HEK293 (cell line): Measurements from ENCODE around the gene CRY2.

ENCODE experiments used
- GLI4 ChIP-seq: fragments of 450-650 bp; formaldehyde crosslinking; IDR thresholded peaks from 2 replicates; pipeline ENCODE4 v1.5.1; 2016; ENCODE audit warnings: missing biosample characterization, missing genetic modification characterization
- KLF10 ChIP-seq: fragments of 450-650 bp; IDR thresholded peaks from 2 replicates; pipeline ENCODE4 v1.5.1; 2018; ENCODE audit warnings: missing biosample characterization, mild to moderate bottlenecking, missing genetic modification characterization
- KLF16 ChIP-seq: fragments of 450-650 bp; formaldehyde crosslinking; IDR thresholded peaks from 2 replicates; pipeline ENCODE4 v1.5.1; 2017; ENCODE audit warnings: missing biosample characterization, missing genetic modification characterization
- SCRT2 ChIP-seq: fragments of 450-650 bp; formaldehyde crosslinking; IDR thresholded peaks from 2 replicates; pipeline ENCODE4 v1.5.1; 2016; ENCODE audit warnings: missing biosample characterization, missing genetic modification characterization
- SETDB1 ChIP-seq: IDR thresholded peaks from one replicate; pipeline ENCODE4 v1.6.1; 2017; ENCODE audit warnings: mild to moderate bottlenecking, low read length, moderate library complexity, mixed read lengths; ENCODE audit not compliant: insufficient read length
- SP3 ChIP-seq: fragments of 450-650 bp; formaldehyde crosslinking; IDR thresholded peaks from 2 replicates; pipeline ENCODE4 v1.5.1; 2016; ENCODE audit warnings: missing biosample characterization, missing genetic modification characterization
- WT1 ChIP-seq: fragments of 450-650 bp; formaldehyde crosslinking; IDR thresholded peaks from 2 replicates; pipeline ENCODE4 v1.5.1; 2016; ENCODE audit warnings: missing biosample characterization, missing genetic modification characterization
- YY2 ChIP-seq: fragments of 450-650 bp; formaldehyde crosslinking; IDR thresholded peaks from 2 replicates; pipeline ENCODE4 v1.5.1; 2016; ENCODE audit warnings: missing biosample characterization, missing genetic modification characterization
- ZBTB21 ChIP-seq: fragments of 450-650 bp; formaldehyde crosslinking; IDR thresholded peaks from 2 replicates; pipeline ENCODE4 v1.5.1; 2017; ENCODE audit warnings: missing biosample characterization, missing genetic modification characterization
- ZNF114 ChIP-seq: fragments of 450-650 bp; formaldehyde crosslinking; IDR thresholded peaks from 2 replicates; pipeline ENCODE4 v1.5.0; 2017; ENCODE audit warnings: missing biosample characterization, missing genetic modification characterization
- ZNF121 ChIP-seq: fragments of 450-650 bp; formaldehyde crosslinking; IDR thresholded peaks from 2 replicates; pipeline ENCODE4 v1.5.1; 2016; ENCODE audit warnings: missing biosample characterization, missing genetic modification characterization
- ZNF133 ChIP-seq: fragments of 450-650 bp; formaldehyde crosslinking; IDR thresholded peaks from 2 replicates; pipeline ENCODE4 v1.5.1; 2016; ENCODE audit warnings: missing biosample characterization, missing genetic modification characterization
- ZNF169 ChIP-seq: fragments of 450-650 bp; formaldehyde crosslinking; IDR thresholded peaks from 2 replicates; pipeline ENCODE4 v1.5.1; 2016; ENCODE audit warnings: missing biosample characterization, missing genetic modification characterization
- ZNF2 ChIP-seq: fragments of 450-650 bp; formaldehyde crosslinking; IDR thresholded peaks from 2 replicates; pipeline ENCODE4 v1.5.1; 2016; ENCODE audit warnings: missing biosample characterization, missing genetic modification characterization
- ZNF292 ChIP-seq: fragments of 450-650 bp; formaldehyde crosslinking; IDR thresholded peaks from 2 replicates; pipeline ENCODE4 v1.5.1; 2016; ENCODE audit warnings: low read depth, missing biosample characterization, missing genetic modification characterization, borderline replicate concordance
- ZNF335 ChIP-seq: fragments of 450-650 bp; formaldehyde crosslinking; conservative IDR thresholded peaks from 2 replicates; pipeline ENCODE4 v1.5.1; 2016; ENCODE audit warnings: missing biosample characterization, missing genetic modification characterization
- ZNF350 ChIP-seq: fragments of 450-650 bp; formaldehyde crosslinking; IDR thresholded peaks from 2 replicates; pipeline ENCODE4 v1.5.0; 2017; ENCODE audit warnings: missing biosample characterization, mild to moderate bottlenecking, missing genetic modification characterization
- ZNF529 ChIP-seq: fragments of 450-650 bp; formaldehyde crosslinking; IDR thresholded peaks from 2 replicates; pipeline ENCODE4 v1.5.1; 2017; ENCODE audit warnings: missing genetic modification characterization, missing biosample characterization; ENCODE audit not compliant: insufficient replicate concordance
- ZNF558 ChIP-seq: fragments of 450-650 bp; formaldehyde crosslinking; IDR thresholded peaks from 2 replicates; pipeline ENCODE4 v1.5.1; 2016; ENCODE audit warnings: missing biosample characterization, missing genetic modification characterization
- ZNF610 ChIP-seq: fragments of 450-650 bp; formaldehyde crosslinking; IDR thresholded peaks from 2 replicates; pipeline ENCODE4 v1.5.1; 2016; ENCODE audit warnings: missing biosample characterization, missing genetic modification characterization, borderline replicate concordance
- ZNF629 ChIP-seq: fragments of 450-650 bp; formaldehyde crosslinking; IDR thresholded peaks from 2 replicates; pipeline ENCODE4 v1.5.1; 2017; ENCODE audit warnings: missing biosample characterization, missing genetic modification characterization
- ZNF776 ChIP-seq: fragments of 450-650 bp; formaldehyde crosslinking; IDR thresholded peaks from 2 replicates; pipeline ENCODE4 v1.5.0; 2017; ENCODE audit warnings: missing biosample characterization, missing genetic modification characterization, borderline replicate concordance
- ZNF777 ChIP-seq: fragments of 450-650 bp; formaldehyde crosslinking; IDR thresholded peaks from 2 replicates; pipeline ENCODE4 v1.5.1; 2017; ENCODE audit warnings: missing biosample characterization, missing genetic modification characterization, borderline replicate concordance
- ZNF791 ChIP-seq: fragments of 450-650 bp; formaldehyde crosslinking; IDR thresholded peaks from 2 replicates; pipeline ENCODE4 v1.5.1; 2016; ENCODE audit warnings: missing biosample characterization, missing genetic modification characterization
- ZSCAN23 ChIP-seq: fragments of 450-650 bp; formaldehyde crosslinking; IDR thresholded peaks from 2 replicates; pipeline ENCODE4 v1.5.1; 2016; ENCODE audit warnings: missing biosample characterization, missing genetic modification characterization
- ZXDB ChIP-seq: fragments of 450-650 bp; formaldehyde crosslinking; IDR thresholded peaks from 2 replicates; pipeline ENCODE4 v1.5.1; 2016; ENCODE audit warnings: missing biosample characterization, missing genetic modification characterization
- TF ChIP-seq, protein P1 (sequence below): fragments of 450-650 bp; formaldehyde crosslinking; IDR thresholded peaks from 2 replicates; pipeline ENCODE4 v1.5.1; 2016; ENCODE audit warnings: missing biosample characterization, missing genetic modification characterization
- TF ChIP-seq, protein P2 (sequence below): fragments of 450-650 bp; formaldehyde crosslinking; IDR thresholded peaks from 2 replicates; pipeline ENCODE4 v1.5.1; 2016; ENCODE audit warnings: missing biosample characterization, missing genetic modification characterization
- TF ChIP-seq, protein P3 (sequence below): fragments of 450-650 bp; formaldehyde crosslinking; IDR thresholded peaks from 2 replicates; pipeline ENCODE4 v1.5.1; 2016; ENCODE audit warnings: missing biosample characterization, missing genetic modification characterization
- TF ChIP-seq, protein P4 (sequence below): fragments of 450-650 bp; formaldehyde crosslinking; IDR thresholded peaks from 2 replicates; pipeline ENCODE4 v1.5.1; 2016; ENCODE audit warnings: missing biosample characterization, missing genetic modification characterization
- TF ChIP-seq, protein P5 (sequence below): fragments of 450-650 bp; formaldehyde crosslinking; IDR thresholded peaks from 2 replicates; pipeline ENCODE4 v1.5.1; 2016; ENCODE audit warnings: missing biosample characterization, missing genetic modification characterization
- TF ChIP-seq, protein P6 (sequence below): fragments of 450-650 bp; formaldehyde crosslinking; IDR thresholded peaks from 2 replicates; pipeline ENCODE4 v1.5.1; 2017; ENCODE audit warnings: missing biosample characterization, missing genetic modification characterization
- TF ChIP-seq, protein P7 (sequence below): fragments of 450-650 bp; IDR thresholded peaks from 2 replicates; pipeline ENCODE4 v1.5.1; 2018; ENCODE audit warnings: missing biosample characterization, missing genetic modification characterization

Gene CRY2

DNA sequence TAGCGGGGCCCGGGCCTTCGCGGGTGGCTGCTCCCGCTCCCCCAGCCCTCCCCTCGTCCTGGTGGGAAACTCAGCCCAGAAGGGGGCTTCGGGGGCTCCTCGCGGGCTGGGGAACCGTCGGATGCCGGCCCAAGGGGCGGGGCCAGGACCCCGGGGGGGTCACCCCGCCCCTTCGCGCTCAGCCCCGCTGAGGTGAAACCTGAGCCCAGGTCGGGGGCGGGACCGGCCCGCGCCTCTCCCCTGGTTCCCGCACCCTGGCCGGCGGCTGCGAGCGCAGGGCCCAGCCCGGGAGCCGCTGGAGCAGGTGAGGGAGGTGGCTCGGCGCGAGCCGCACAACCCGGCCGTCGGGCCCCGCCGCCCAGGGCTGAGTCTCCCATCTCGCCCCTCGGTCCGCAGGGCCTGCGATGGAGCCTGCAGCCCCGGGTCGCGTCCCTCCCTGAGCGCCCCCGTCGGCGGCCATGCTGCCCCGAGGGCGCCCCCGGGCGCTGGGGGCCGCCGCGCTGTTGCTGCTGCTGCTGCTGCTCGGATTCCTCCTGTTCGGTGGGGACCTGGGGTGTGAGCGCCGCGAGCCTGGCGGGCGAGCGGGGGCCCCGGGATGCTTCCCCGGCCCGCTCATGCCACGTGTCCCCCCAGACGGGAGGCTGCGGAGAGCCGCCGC is 75.3 kb downstream of the CRY2 start, which contains the start of gene LARGE2 (continued):
- TF ChIP-seq ZNF114 (tag by site-specific recombination) (no peak), ZNF169 (tag by site-specific recombination) (no peak), GLI4 (tag by site-specific recombination) (no peak), ZSCAN23 (tag by site-specific recombination) (no peak), ZNF292 (no peak), KLF16 (tag by site-specific recombination) (no peak), ZNF529 (no peak), WT1 (no peak), ZNF776 (no peak), ZNF121 (no peak), ZBTB21 (tag by site-specific recombination) (no peak), ZNF777 (tag by site-specific recombination) (no peak), ZNF335 (tag by site-specific recombination) (no peak), ZNF133 (no peak), ZNF791 (no peak), KLF10 (tag by site-specific recombination) (peak; percentile 85), ZNF558 (tag by site-specific recombination) (no peak), YY2 (tag by site-specific recombination) (no peak), SCRT2 (tag by site-specific recombination) (no peak), ZNF629 (tag by site-specific recombination) (no peak), ZXDB (no peak), SP3 (peak; percentile 90), SETDB1 (no peak), ZNF350 (tag by site-specific recombination) (no peak), ZNF2 (tag by site-specific recombination) (no peak), ZNF610 (tag by site-specific recombination) (no peak)
- TF ChIP-seq, protein P1, sequence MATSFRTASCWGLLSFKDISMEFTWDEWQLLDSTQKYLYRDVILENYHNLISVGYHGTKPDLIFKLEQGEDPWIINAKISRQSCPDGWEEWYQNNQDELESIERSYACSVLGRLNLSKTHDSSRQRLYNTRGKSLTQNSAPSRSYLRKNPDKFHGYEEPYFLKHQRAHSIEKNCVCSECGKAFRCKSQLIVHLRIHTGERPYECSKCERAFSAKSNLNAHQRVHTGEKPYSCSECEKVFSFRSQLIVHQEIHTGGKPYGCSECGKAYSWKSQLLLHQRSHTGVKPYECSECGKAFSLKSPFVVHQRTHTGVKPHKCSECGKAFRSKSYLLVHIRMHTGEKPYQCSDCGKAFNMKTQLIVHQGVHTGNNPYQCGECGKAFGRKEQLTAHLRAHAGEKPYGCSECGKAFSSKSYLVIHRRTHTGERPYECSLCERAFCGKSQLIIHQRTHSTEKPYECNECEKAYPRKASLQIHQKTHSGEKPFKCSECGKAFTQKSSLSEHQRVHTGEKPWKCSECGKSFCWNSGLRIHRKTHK (tag by site-specific recombination), result no peak
- TF ChIP-seq, protein P2, sequence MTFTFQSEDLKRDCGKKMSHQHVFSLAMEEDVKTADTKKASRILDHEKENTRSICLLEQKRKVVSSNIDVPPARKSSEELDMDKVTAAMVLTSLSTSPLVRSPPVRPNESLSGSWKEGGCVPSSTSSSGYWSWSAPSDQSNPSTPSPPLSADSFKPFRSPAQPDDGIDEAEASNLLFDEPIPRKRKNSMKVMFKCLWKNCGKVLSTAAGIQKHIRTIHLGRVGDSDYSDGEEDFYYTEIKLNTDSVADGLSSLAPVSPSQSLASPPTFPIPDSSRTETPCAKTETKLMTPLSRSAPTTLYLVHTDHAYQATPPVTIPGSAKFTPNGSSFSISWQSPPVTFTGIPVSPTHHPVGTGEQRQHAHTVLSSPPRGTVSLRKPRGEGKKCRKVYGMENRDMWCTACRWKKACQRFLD, result no peak
- TF ChIP-seq, protein P3, sequence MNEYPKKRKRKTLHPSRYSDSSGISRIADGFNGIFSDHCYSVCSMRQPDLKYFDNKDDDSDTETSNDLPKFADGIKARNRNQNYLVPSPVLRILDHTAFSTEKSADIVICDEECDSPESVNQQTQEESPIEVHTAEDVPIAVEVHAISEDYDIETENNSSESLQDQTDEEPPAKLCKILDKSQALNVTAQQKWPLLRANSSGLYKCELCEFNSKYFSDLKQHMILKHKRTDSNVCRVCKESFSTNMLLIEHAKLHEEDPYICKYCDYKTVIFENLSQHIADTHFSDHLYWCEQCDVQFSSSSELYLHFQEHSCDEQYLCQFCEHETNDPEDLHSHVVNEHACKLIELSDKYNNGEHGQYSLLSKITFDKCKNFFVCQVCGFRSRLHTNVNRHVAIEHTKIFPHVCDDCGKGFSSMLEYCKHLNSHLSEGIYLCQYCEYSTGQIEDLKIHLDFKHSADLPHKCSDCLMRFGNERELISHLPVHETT, result no peak
- TF ChIP-seq, protein P4, sequence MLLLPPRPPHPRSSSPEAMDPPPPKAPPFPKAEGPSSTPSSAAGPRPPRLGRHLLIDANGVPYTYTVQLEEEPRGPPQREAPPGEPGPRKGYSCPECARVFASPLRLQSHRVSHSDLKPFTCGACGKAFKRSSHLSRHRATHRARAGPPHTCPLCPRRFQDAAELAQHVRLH (tag by site-specific recombination), result no peak
- TF ChIP-seq, protein P5, sequence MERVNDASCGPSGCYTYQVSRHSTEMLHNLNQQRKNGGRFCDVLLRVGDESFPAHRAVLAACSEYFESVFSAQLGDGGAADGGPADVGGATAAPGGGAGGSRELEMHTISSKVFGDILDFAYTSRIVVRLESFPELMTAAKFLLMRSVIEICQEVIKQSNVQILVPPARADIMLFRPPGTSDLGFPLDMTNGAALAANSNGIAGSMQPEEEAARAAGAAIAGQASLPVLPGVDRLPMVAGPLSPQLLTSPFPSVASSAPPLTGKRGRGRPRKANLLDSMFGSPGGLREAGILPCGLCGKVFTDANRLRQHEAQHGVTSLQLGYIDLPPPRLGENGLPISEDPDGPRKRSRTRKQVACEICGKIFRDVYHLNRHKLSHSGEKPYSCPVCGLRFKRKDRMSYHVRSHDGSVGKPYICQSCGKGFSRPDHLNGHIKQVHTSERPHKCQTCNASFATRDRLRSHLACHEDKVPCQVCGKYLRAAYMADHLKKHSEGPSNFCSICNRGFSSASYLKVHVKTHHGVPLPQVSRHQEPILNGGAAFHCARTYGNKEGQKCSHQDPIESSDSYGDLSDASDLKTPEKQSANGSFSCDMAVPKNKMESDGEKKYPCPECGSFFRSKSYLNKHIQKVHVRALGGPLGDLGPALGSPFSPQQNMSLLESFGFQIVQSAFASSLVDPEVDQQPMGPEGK (tag by site-specific recombination), result peak; percentile 90
- TF ChIP-seq, protein P6, sequence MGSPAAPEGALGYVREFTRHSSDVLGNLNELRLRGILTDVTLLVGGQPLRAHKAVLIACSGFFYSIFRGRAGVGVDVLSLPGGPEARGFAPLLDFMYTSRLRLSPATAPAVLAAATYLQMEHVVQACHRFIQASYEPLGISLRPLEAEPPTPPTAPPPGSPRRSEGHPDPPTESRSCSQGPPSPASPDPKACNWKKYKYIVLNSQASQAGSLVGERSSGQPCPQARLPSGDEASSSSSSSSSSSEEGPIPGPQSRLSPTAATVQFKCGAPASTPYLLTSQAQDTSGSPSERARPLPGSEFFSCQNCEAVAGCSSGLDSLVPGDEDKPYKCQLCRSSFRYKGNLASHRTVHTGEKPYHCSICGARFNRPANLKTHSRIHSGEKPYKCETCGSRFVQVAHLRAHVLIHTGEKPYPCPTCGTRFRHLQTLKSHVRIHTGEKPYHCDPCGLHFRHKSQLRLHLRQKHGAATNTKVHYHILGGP (tag by site-specific recombination), result no peak
- TF ChIP-seq, protein P7, sequence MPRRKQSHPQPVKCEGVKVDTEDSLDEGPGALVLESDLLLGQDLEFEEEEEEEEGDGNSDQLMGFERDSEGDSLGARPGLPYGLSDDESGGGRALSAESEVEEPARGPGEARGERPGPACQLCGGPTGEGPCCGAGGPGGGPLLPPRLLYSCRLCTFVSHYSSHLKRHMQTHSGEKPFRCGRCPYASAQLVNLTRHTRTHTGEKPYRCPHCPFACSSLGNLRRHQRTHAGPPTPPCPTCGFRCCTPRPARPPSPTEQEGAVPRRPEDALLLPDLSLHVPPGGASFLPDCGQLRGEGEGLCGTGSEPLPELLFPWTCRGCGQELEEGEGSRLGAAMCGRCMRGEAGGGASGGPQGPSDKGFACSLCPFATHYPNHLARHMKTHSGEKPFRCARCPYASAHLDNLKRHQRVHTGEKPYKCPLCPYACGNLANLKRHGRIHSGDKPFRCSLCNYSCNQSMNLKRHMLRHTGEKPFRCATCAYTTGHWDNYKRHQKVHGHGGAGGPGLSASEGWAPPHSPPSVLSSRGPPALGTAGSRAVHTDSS, result no peak
